Common myeloid progenitor, CD34-positive (primary cell): ENCODE results near the gene SYNJ1.

Experiments used
- CTCF ChIA-PET: fragments of 350-600 bp; sonication (Branson Sonifier 250); formaldehyde crosslinking; loops from one replicate; lab custom pipeline; 2021; ENCODE audit warnings: antibody characterized with exemption; lab: Charles Lee
- POLR2A ChIA-PET: fragments of 350-600 bp; sonication (Branson Sonifier 250); formaldehyde crosslinking; loops from one replicate; lab custom pipeline; 2021; ENCODE audit warnings: antibody characterized with exemption; lab: Charles Lee
- DNase-seq, 3 donors: peaks; one replicate each; pipeline versions ENCODE4 v3.0.0 to v3.0.0-alpha.2; 2013
- H3K27ac ChIP-seq, 2 experiments: 1 replicate in 1 of 2; 2 replicates in 1 of 2; pipeline ENCODE4 v1.7.0; 2013; ENCODE audit warnings: inconsistent platforms in 2 of 2, low read length in 2 of 2, mild to moderate bottlenecking in 2 of 2, low read depth in 1 of 2, moderate library complexity in 1 of 2; ENCODE audit not compliant: severe bottlenecking in 2 of 2, insufficient read depth in 1 of 2, poor library complexity in 1 of 2
- H3K27me3 ChIP-seq, 5 experiments: replicated peaks in 2 of 5; 1 replicate in 3 of 5; 2 replicates in 2 of 5; pipeline versions ENCODE4 v1.6.1 to v1.7.0; 2013; ENCODE audit warnings: low read length in 4 of 5, mild to moderate bottlenecking in 2 of 5, moderate library complexity in 2 of 5, inconsistent platforms in 1 of 5; ENCODE audit not compliant: insufficient read depth in 5 of 5, control insufficient read depth in 4 of 5
- H3K36me3 ChIP-seq, 4 experiments: 1 replicate in 2 of 4; 2 replicates in 2 of 4; pipeline versions ENCODE4 v1.6.1 to v1.7.0; 2013; ENCODE audit warnings: low read length in 3 of 4, control low read depth in 1 of 4, mild to moderate bottlenecking in 1 of 4; ENCODE audit not compliant: control insufficient read depth in 4 of 4, insufficient read depth in 4 of 4
- H3K4me1 ChIP-seq, 4 experiments: 1 replicate in 3 of 4; 2 replicates in 1 of 4; pipeline versions ENCODE4 v1.6.1 to v1.7.1; 2013; ENCODE audit warnings: low read length in 3 of 4, mild to moderate bottlenecking in 3 of 4, control low read depth in 1 of 4, inconsistent platforms in 1 of 4, moderate library complexity in 1 of 4; ENCODE audit not compliant: control insufficient read depth in 4 of 4, insufficient read depth in 4 of 4; ENCODE audit errors: control extremely low read depth in 1 of 4
- H3K4me3 ChIP-seq, 7 experiments: 1 replicate in 4 of 7; 2 replicates in 3 of 7; pipeline versions ENCODE4 v1.5.1 to v1.7.0; 2013; ENCODE audit warnings: mild to moderate bottlenecking in 7 of 7, low read length in 6 of 7, moderate library complexity in 6 of 7, inconsistent platforms in 2 of 7, low read depth in 2 of 7, control low read depth in 1 of 7; ENCODE audit not compliant: insufficient read depth in 4 of 7, control insufficient read depth in 1 of 7; ENCODE audit errors: extremely low read depth in 1 of 7
- H3K9me3 ChIP-seq, 5 experiments: 1 replicate in 4 of 5; 2 replicates in 1 of 5; pipeline versions ENCODE4 v1.6.1 to v1.7.1; 2013; ENCODE audit warnings: low read length in 4 of 5, mild to moderate bottlenecking in 2 of 5, inconsistent platforms in 1 of 5, low read depth in 1 of 5, moderate library complexity in 1 of 5; ENCODE audit not compliant: control insufficient read depth in 4 of 5, insufficient read depth in 2 of 5; ENCODE audit errors: control extremely low read depth in 1 of 5
- WGBS: methylation state at CpG from one replicate; pipeline ENCODE4 v1.1.5; 2013; ENCODE audit not compliant: insufficient coverage; 5-methylcytosine and 5-hydroxymethylcytosine counted together

The SYNJ1 gene

GRCh38 chr21:32712043-32712442 lies 15.8 kb downstream of the SYNJ1 start:
- Histone ChIP-seq H3K4me1 (peaks cover 0 to 4% (median 1%) of the 10 kb centered on the region in 4 experiments), H3K27me3 (no peaks in the 10 kb centered on the region), H3K27ac (no peak overlapping the region), H3K4me3 (no peak overlapping the region), H3K9me3 (peaks cover 0 to 2% (median 0%) of the 10 kb centered on the region in 5 experiments), H3K36me3 (peaks cover 0 to 4% (median 1%) of the 10 kb centered on the region in 4 experiments)
- POLR2A ChIA-PET: interaction anchor here (1.2 kb wide), 1 partner anchor 16 kb away, joined by 3 read pairs; the partner anchor contains the start of gene SYNJ1
- CTCF ChIA-PET: interaction anchor here (1.2 to 1.4 kb wide), 2 partner anchors 17 to 59 kb away, joined by 3 read pairs; no protein-coding TSS in a partner anchor
- peak in 2 of 3 donors; percentile 42 to 53 for DNase-seq

- 83% methylated on average over 1 of the region's 4 CpGs for WGBS
- POLR2A ChIA-PET: no interaction called here
- H3K27ac ChIP-seq: no peak overlapping the region
- peaks cover 0 to under 1% (median 0%) of the 10 kb centered on the region in 4 experiments for H3K36me3 ChIP-seq
- H3K4me1 ChIP-seq: peaks cover 0 to 4% (median 1%) of the 10 kb centered on the region in 4 experiments
- no peak for DNase-seq
- H3K27me3 ChIP-seq: no peaks in the 10 kb centered on the region
- CTCF ChIA-PET: interaction anchor here (1.4 kb wide), 1 partner anchor 58 kb away, joined by 3 read pairs; no protein-coding TSS in a partner anchor
- H3K9me3 ChIP-seq: no peaks in the 10 kb centered on the region
- H3K4me3 ChIP-seq: no peak overlapping the region
These were observed 16.8 kb downstream of the SYNJ1 start for GRCh38 chr21:32710987-32711386.

- CTCF ChIA-PET: interaction anchor here (0.7 kb wide), 1 partner anchor 35 kb away, joined by 4 read pairs; no protein-coding TSS in a partner anchor
- no peak overlapping the region for H3K4me3 ChIP-seq
These were observed 17.6 kb downstream of the SYNJ1 start for GRCh38 chr21:32710069-32710784.

GRCh38 chr21:32708069-32708468 lies 19.7 kb downstream of the SYNJ1 start:
- Histone ChIP-seq H3K27me3 (no peaks in the 10 kb centered on the region), H3K36me3 (peaks cover 0 to 3% (median 0%) of the 10 kb centered on the region in 4 experiments), H3K4me1 (peaks cover 0 to 5% (median 1%) of the 10 kb centered on the region in 4 experiments), H3K9me3 (no peaks in the 10 kb centered on the region), H3K27ac (no peak overlapping the region), H3K4me3 (no peak overlapping the region)
- 80% methylated on average over 4 of the region's 6 CpGs for WGBS
- CTCF ChIA-PET: interaction anchor here (1.0 to 1.4 kb wide), 2 partner anchors 17 to 117 kb away, joined by 3 to 4 read pairs; no protein-coding TSS in a partner anchor
- DNase-seq: no peak
- POLR2A ChIA-PET: no interaction called here

More at GRCh38 chr21:32710069-32710784, 17.6 kb downstream of the SYNJ1 start:
- Histone ChIP-seq H3K27ac (no peak overlapping the region), H3K27me3 (no peaks in the 10 kb centered on the region), H3K9me3 (no peaks in the 10 kb centered on the region), H3K36me3 (peaks cover 0 to 3% (median 0%) of the 10 kb centered on the region in 4 experiments), H3K4me1 (peaks cover 0 to 4% (median 1%) of the 10 kb centered on the region in 4 experiments)
- WGBS: 100% methylated on average over 3 of the region's 4 CpGs
- POLR2A ChIA-PET: no interaction called here
- no peak for DNase-seq

- H3K36me3 ChIP-seq: peaks cover 0 to 3% (median 3%) of the 10 kb centered on the region in 4 experiments
- H3K4me1 ChIP-seq: peaks cover 0 to 6% (median 0%) of the 10 kb centered on the region in 4 experiments
- H3K27ac ChIP-seq: no peak overlapping the region
- DNase-seq: no peak
- no peaks in the 10 kb centered on the region for H3K27me3 ChIP-seq
- WGBS: 100% methylated on average over 2 of the region's 4 CpGs
- CTCF ChIA-PET: no interaction called here
- POLR2A ChIA-PET: no interaction called here
- H3K9me3 ChIP-seq: no peaks in the 10 kb centered on the region
- H3K4me3 ChIP-seq: no peak overlapping the region
These were observed 21.9 kb downstream of the SYNJ1 start for GRCh38 chr21:32705901-32706300.

GRCh38 chr21:32705139-32705538 lies 22.7 kb downstream of the SYNJ1 start:
- Histone ChIP-seq H3K4me3 (no peak overlapping the region), H3K4me1 (peaks cover 0 to 6% (median 0%) of the 10 kb centered on the region in 4 experiments), H3K9me3 (no peaks in the 10 kb centered on the region), H3K36me3 (peaks cover 0 to 5% (median 3%) of the 10 kb centered on the region in 4 experiments), H3K27ac (no peak overlapping the region), H3K27me3 (no peaks in the 10 kb centered on the region)
- no CpG with 5 or more reads among the region's 1 CpG for WGBS
- DNase-seq: no peak
- POLR2A ChIA-PET: no interaction called here
- CTCF ChIA-PET: no interaction called here

- no peak for DNase-seq
- POLR2A ChIA-PET: no interaction called here
- Histone ChIP-seq H3K27me3 (no peaks in the 10 kb centered on the region), H3K9me3 (no peaks in the 10 kb centered on the region), H3K4me1 (peaks cover 0 to 6% (median 0%) of the 10 kb centered on the region in 4 experiments), H3K4me3 (no peak overlapping the region), H3K36me3 (peaks cover 3 to 12% (median 6%) of the 10 kb centered on the region in 4 experiments), H3K27ac (no peak overlapping the region)
- WGBS: 79% methylated on average over 2 of the region's 4 CpGs
- CTCF ChIA-PET: no interaction called here
These were observed 25.1 kb downstream of the SYNJ1 start for GRCh38 chr21:32702702-32703101.
